ENCODE data around the gene MEGF8. TPM values are rescaled to one million over a fixed set of nuclear protein-coding genes. Genes with fewer than 3 reads are reported as not detected.

MEGF8 gene
- total and polyA plus RNA-seq, 2 donors (not counting 3 experiments of a cell fraction or from before 2014, with no cell fraction given): 20.6 to 39.6 TPM

GRCh38 chr19:42409477-42409876 lies 84.0 kb downstream of the MEGF8 start:
- no peak overlapping the region for H3K27ac ChIP-seq (ENCODE audit: insufficient read depth, low read depth, low read length)
- H3K9me3 ChIP-seq (replicated peaks; ENCODE audit: control insufficient read depth, insufficient read depth, low read length): no peaks in the 10 kb centered on the region
- ChIA-PET POLR2A (no interaction called here), CTCF (interaction anchor here (1.0 kb wide), 1 partner anchor 9 kb away, joined by 4 read pairs; no protein-coding TSS in a partner anchor)
- intact Hi-C loops (cut with micrococcal nuclease): no loop called here
- no peak overlapping the region for H3K4me3 ChIP-seq (replicated peaks in 1 of 3; ENCODE audit: insufficient read depth in 1 of 3, low read depth in 1 of 3, low read length in 3 of 3)
- no peak for DNase-seq (ENCODE audit: low read depth, low spot score)
- dilution Hi-C loops (cut with MboI; ENCODE audit: extremely low pct_ligation_motif_present, low sequenced_read_pairs): no loop called here
- H2AFZ ChIP-seq (ENCODE audit: low read depth, low read length): no peak overlapping the region
- H4K20me1 ChIP-seq (replicated peaks; ENCODE audit: control insufficient read depth, extremely low read depth, insufficient read depth, low read length): no peaks in the 10 kb centered on the region
- BruUV-seq (replicated peaks): no TSS peak
- no peaks in the 10 kb centered on the region for H3K79me2 ChIP-seq (ENCODE audit: control insufficient read depth, insufficient read depth, low read length)
- H3K4me2 ChIP-seq (ENCODE audit: insufficient read depth, low read length): no peak overlapping the region
- no peaks in the 10 kb centered on the region for H3K4me1 ChIP-seq (ENCODE audit: control insufficient read depth, extremely low read depth, insufficient read depth, low read length)
- TF ChIP-seq GATA2 (IDR thresholded peaks at IDR 0.05; ENCODE audit: insufficient read depth, insufficient read length, low read depth, low read length) (no peak), POLR2AphosphoS5 (IDR thresholded peaks at IDR 0.05; ENCODE audit: insufficient read depth, low read depth, low read length) (no peak), CTCF (IDR thresholded peaks at IDR 0.05; ENCODE audit: extremely low read depth in 1 of 2, insufficient read depth in 1 of 2, low read depth in 1 of 2, low read length in 2 of 2) (no peak), MAX (IDR thresholded peaks at IDR 0.05; ENCODE audit: insufficient read depth, insufficient read length) (no peak), MYC (IDR thresholded peaks at IDR 0.05; ENCODE audit: low read depth, low read length) (no peak), POLR2A (IDR thresholded peaks at IDR 0.05; ENCODE audit: low read depth, low read length) (no peak), JUN (IDR thresholded peaks at IDR 0.05; ENCODE audit: borderline replicate concordance, insufficient read depth, insufficient read length, low read depth) (no peak), FOS (IDR thresholded peaks at IDR 0.05; ENCODE audit: borderline replicate concordance, insufficient read depth, low read length) (no peak), EZH2 (IDR thresholded peaks at IDR 0.05; ENCODE audit: borderline replicate concordance, low read depth, low read length, severe bottlenecking) (no peak)
- no peaks in the 10 kb centered on the region for H3K36me3 ChIP-seq (ENCODE audit: control insufficient read depth in 2 of 2, extremely low read depth in 1 of 2, insufficient read depth in 2 of 2, low read length in 2 of 2)
- no peaks in the 10 kb centered on the region for H3K27me3 ChIP-seq (ENCODE audit: control insufficient read depth in 2 of 2, insufficient read depth in 2 of 2, low read length in 2 of 2)
- H3K9ac ChIP-seq (replicated peaks; ENCODE audit: extremely low read depth, insufficient read depth, low read length): no peak overlapping the region
- FAIRE-seq: no peak
- H3K9me1 ChIP-seq (replicated peaks; ENCODE audit: control insufficient read depth, extremely low read depth, insufficient read depth, low read length): no peaks in the 10 kb centered on the region

Data from endothelial cell of umbilical vein (primary cell).